H9 (cell line): Measurements from ENCODE around the gene SRPK2. TPM values are rescaled to one million over a fixed set of nuclear protein-coding genes. Genes with fewer than 3 reads are reported as not detected.

Experiments used
- DNase-seq: peaks from one replicate; pipeline ENCODE4 v3.0.0-alpha.2; 2017
- H2AFZ ChIP-seq: one replicate; pipeline ENCODE4 v1.6.1; 2013; ENCODE audit warnings: mild to moderate bottlenecking, low read length, control low read depth, moderate library complexity
- H2AK5ac ChIP-seq: 2 replicates; pipeline ENCODE4 v1.6.1; 2013; ENCODE audit warnings: low read length, control low read depth, mixed read lengths; ENCODE audit not compliant: insufficient read length
- H2BK120ac ChIP-seq: one replicate; pipeline ENCODE4 v1.6.1; 2013; ENCODE audit warnings: low read depth, mild to moderate bottlenecking, low read length, control low read depth, inconsistent platforms; ENCODE audit not compliant: poor library complexity, severe bottlenecking
- H2BK12ac ChIP-seq: 2 replicates; pipeline ENCODE4 v1.6.1; 2013; ENCODE audit warnings: low read length, control low read depth, mixed read lengths, low read depth; ENCODE audit not compliant: insufficient read length
- H2BK15ac ChIP-seq: 2 replicates; pipeline ENCODE4 v1.6.1; 2013; ENCODE audit warnings: low read depth, low read length, control low read depth
- H2BK20ac ChIP-seq: one replicate; pipeline ENCODE4 v1.6.1; 2013; ENCODE audit warnings: low read depth, mild to moderate bottlenecking, low read length, control low read depth, inconsistent platforms; ENCODE audit not compliant: poor library complexity, severe bottlenecking
- H2BK5ac ChIP-seq: 2 replicates; pipeline ENCODE4 v1.6.1; 2013; ENCODE audit warnings: low read length, control low read depth, mixed read lengths; ENCODE audit not compliant: insufficient read length
- H3K14ac ChIP-seq: 2 replicates; pipeline ENCODE4 v1.6.1; 2013; ENCODE audit warnings: low read length, control low read depth; ENCODE audit not compliant: insufficient read depth
- H3K18ac ChIP-seq: 2 replicates; pipeline ENCODE4 v1.6.1; 2013; ENCODE audit warnings: low read depth, mild to moderate bottlenecking, mixed read lengths, low read length, control low read depth; ENCODE audit not compliant: insufficient read length
- H3K23ac ChIP-seq: 2 replicates; pipeline ENCODE4 v1.6.1; 2013; ENCODE audit warnings: low read length, control low read depth, mixed read lengths, low read depth; ENCODE audit not compliant: insufficient read length
- H3K23me2 ChIP-seq: 2 replicates; pipeline ENCODE4 v1.6.1; 2013; ENCODE audit warnings: low read depth, mild to moderate bottlenecking, mixed read lengths, low read length, control low read depth; ENCODE audit not compliant: insufficient read length, poor library complexity, severe bottlenecking
- H3K27ac ChIP-seq: 2 replicates; pipeline ENCODE4 v1.5.1; 2013; ENCODE audit warnings: low read length, control low read depth, mixed read lengths, low read depth; ENCODE audit not compliant: insufficient read length
- H3K27me3 ChIP-seq: 2 replicates; pipeline ENCODE4 v1.6.1; 2013; ENCODE audit warnings: low read length, control low read depth, inconsistent platforms; ENCODE audit not compliant: insufficient read depth
- H3K4ac ChIP-seq: 2 replicates; pipeline ENCODE4 v1.6.1; 2013; ENCODE audit warnings: low read depth, mild to moderate bottlenecking, control low read depth, inconsistent platforms, low read length, moderate library complexity
- H3K4me1 ChIP-seq: 2 replicates; pipeline ENCODE4 v1.6.1; 2013; ENCODE audit warnings: low read length, control low read depth, inconsistent platforms; ENCODE audit not compliant: insufficient read depth
- H3K4me2 ChIP-seq: 2 replicates; pipeline ENCODE4 v1.6.1; 2013; ENCODE audit warnings: low read length, control low read depth, mixed read lengths; ENCODE audit not compliant: insufficient read length, insufficient read depth
- H3K56ac ChIP-seq: 2 replicates; pipeline ENCODE4 v1.6.1; 2013; ENCODE audit warnings: low read depth, mild to moderate bottlenecking, mixed read lengths, low read length, control low read depth; ENCODE audit not compliant: insufficient read length
- H3K79me1 ChIP-seq: 2 replicates; pipeline ENCODE4 v1.6.1; 2013; ENCODE audit warnings: low read depth, mild to moderate bottlenecking, moderate library complexity, low read length, control low read depth, inconsistent platforms; ENCODE audit not compliant: insufficient read depth, poor library complexity, severe bottlenecking
- H3K79me2 ChIP-seq: 2 replicates; pipeline ENCODE4 v1.6.1; 2013; ENCODE audit warnings: low read length, control low read depth, inconsistent platforms; ENCODE audit not compliant: insufficient read depth
- H3K9ac ChIP-seq: 2 replicates; pipeline ENCODE4 v1.6.1; 2013; ENCODE audit warnings: low read length, control low read depth, mixed read lengths; ENCODE audit not compliant: insufficient read length; ENCODE audit errors: extremely low read depth
- H3K9me3 ChIP-seq: one replicate; pipeline ENCODE4 v1.6.1; 2013; ENCODE audit warnings: low read depth, low read length, inconsistent platforms; ENCODE audit not compliant: control insufficient read depth
- H3T11ph ChIP-seq: one replicate; pipeline ENCODE4 v1.6.1; 2013; ENCODE audit warnings: mild to moderate bottlenecking, low read length, control low read depth, inconsistent platforms
- H4K20me1 ChIP-seq: one replicate; pipeline ENCODE4 v1.6.1; 2013; ENCODE audit not compliant: control insufficient read depth, insufficient read length, insufficient read depth
- H4K5ac ChIP-seq: 2 replicates; pipeline ENCODE4 v1.6.1; 2013; ENCODE audit warnings: low read depth, mild to moderate bottlenecking, mixed read lengths, low read length, control low read depth; ENCODE audit not compliant: insufficient read length
- H4K8ac ChIP-seq: replicated peaks from 2 replicates; pipeline ENCODE4 v1.6.1; 2013; ENCODE audit warnings: low read length, control low read depth, mixed read lengths, low read depth; ENCODE audit not compliant: insufficient read length
- H4K91ac ChIP-seq: 2 replicates; pipeline ENCODE4 v1.6.1; 2013; ENCODE audit warnings: low read depth, mild to moderate bottlenecking, moderate library complexity, mixed read lengths, low read length, control low read depth; ENCODE audit not compliant: insufficient read length
- H3K27ac Mint-ChIP-seq, 3 experiments: 2 replicates in 2 of 3; 3 replicates in 1 of 3; pipeline ENCODE4 v1.8.0; 2020 to 2021; ENCODE audit warnings: mixed read lengths in 3 of 3, mild to moderate bottlenecking in 1 of 3, moderate library complexity in 1 of 3
- H3K27me3 Mint-ChIP-seq: 2 replicates; pipeline ENCODE4 v1.8.0; 2021; ENCODE audit warnings: low read depth, mild to moderate bottlenecking, moderate library complexity, mixed read lengths
- H3K36me3 Mint-ChIP-seq, 3 experiments: 2 replicates in 2 of 3; 3 replicates in 1 of 3; pipeline ENCODE4 v1.8.0; 2020 to 2021; ENCODE audit warnings: low read depth in 3 of 3, mixed read lengths in 3 of 3; ENCODE audit not compliant: insufficient read depth in 1 of 3
- H3K4me1 Mint-ChIP-seq, 2 experiments: 2 replicates each; pipeline ENCODE4 v1.8.0; 2020; ENCODE audit warnings: mixed read lengths in 2 of 2
- H3K4me3 Mint-ChIP-seq, 2 experiments: 2 replicates in 1 of 2; 3 replicates in 1 of 2; pipeline ENCODE4 v1.8.0; 2020 to 2021; ENCODE audit warnings: mild to moderate bottlenecking in 2 of 2, mixed read lengths in 2 of 2, moderate library complexity in 1 of 2
- H3K9me3 Mint-ChIP-seq, 2 experiments: 2 replicates in 1 of 2; 3 replicates in 1 of 2; pipeline ENCODE4 v1.8.0; 2020; ENCODE audit warnings: mild to moderate bottlenecking in 2 of 2, mixed read lengths in 2 of 2, moderate library complexity in 1 of 2
- WGBS: extraction: QIAGEN DNeasy Blood & Tissue Kit; methylation state at CpG from one replicate; pipeline ENCODE4 v1.1.7; 2013; ENCODE audit warnings: missing lambda C conversion rate, low lambda C conversion rate, mixed read lengths; ENCODE audit not compliant: insufficient read length; ENCODE audit errors: extremely low coverage; 5-methylcytosine and 5-hydroxymethylcytosine counted together
- total RNA-seq: library from RNA; stranded (reverse); gene quantifications from 2 replicates; pipeline ENCODE4 v1.2.1, GENCODE V29; 2021
- TF ChIP-seq, protein P1 (sequence below): fragments of 200-600 bp; sonication (generic); conservative IDR thresholded peaks from 3 replicates; pipeline ENCODE4 v1.8.0; 2021; ENCODE audit warnings: antibody characterized with exemption, mild to moderate bottlenecking

The SRPK2 gene
- total RNA-seq, 1 experiment from 2014 or later: 41.1 TPM

- Histone ChIP-seq H4K20me1 (no peaks in the 10 kb centered on the region), H3K79me1 (no peaks in the 10 kb centered on the region), H3T11ph (no peak overlapping the region), H3K27ac (no peak overlapping the region), H3K79me2 (no peaks in the 10 kb centered on the region), H3K56ac (no peak overlapping the region), H2BK5ac (no peak overlapping the region), H2AFZ (no peak overlapping the region), H3K4me2 (no peak overlapping the region), H3K23ac (no peak overlapping the region), H3K27me3 (no peaks in the 10 kb centered on the region), H3K9ac (no peak overlapping the region), H3K18ac (no peak overlapping the region), H2BK12ac (no peak overlapping the region), H4K91ac (no peak overlapping the region), H2BK15ac (no peak overlapping the region), H4K8ac (no peak overlapping the region), H2AK5ac (no peak overlapping the region), H3K23me2 (no peaks in the 10 kb centered on the region), H2BK120ac (no peak overlapping the region), H3K4me1 (no peaks in the 10 kb centered on the region), H4K5ac (no peak overlapping the region), H3K14ac (no peak overlapping the region), H3K4ac (no peak overlapping the region), H3K9me3 (no peaks in the 10 kb centered on the region), H2BK20ac (no peak overlapping the region)
- Mint-ChIP-seq H3K4me1 (no peaks in the 10 kb centered on the region), H3K36me3 (no peaks in the 10 kb centered on the region; a peak in 2 of 7 replicates), H3K27ac (no peak overlapping the region; a peak in 1 of 7 replicates), H3K4me3 (no peak overlapping the region), H3K27me3 (no peaks in the 10 kb centered on the region), H3K9me3 (no peaks in the 10 kb centered on the region)
- TF ChIP-seq, protein P1, sequence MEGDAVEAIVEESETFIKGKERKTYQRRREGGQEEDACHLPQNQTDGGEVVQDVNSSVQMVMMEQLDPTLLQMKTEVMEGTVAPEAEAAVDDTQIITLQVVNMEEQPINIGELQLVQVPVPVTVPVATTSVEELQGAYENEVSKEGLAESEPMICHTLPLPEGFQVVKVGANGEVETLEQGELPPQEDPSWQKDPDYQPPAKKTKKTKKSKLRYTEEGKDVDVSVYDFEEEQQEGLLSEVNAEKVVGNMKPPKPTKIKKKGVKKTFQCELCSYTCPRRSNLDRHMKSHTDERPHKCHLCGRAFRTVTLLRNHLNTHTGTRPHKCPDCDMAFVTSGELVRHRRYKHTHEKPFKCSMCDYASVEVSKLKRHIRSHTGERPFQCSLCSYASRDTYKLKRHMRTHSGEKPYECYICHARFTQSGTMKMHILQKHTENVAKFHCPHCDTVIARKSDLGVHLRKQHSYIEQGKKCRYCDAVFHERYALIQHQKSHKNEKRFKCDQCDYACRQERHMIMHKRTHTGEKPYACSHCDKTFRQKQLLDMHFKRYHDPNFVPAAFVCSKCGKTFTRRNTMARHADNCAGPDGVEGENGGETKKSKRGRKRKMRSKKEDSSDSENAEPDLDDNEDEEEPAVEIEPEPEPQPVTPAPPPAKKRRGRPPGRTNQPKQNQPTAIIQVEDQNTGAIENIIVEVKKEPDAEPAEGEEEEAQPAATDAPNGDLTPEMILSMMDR: no peak
- no CpG with 5 or more reads among the region's 2 CpGs for WGBS
- DNase-seq: no peak
These were observed 232.0 kb downstream of the SRPK2 start for GRCh38 chr7:105156731-105157130.
